Activated naive CD8-positive, alpha-beta T cell treated with anti-CD3 and anti-CD28 coated beads for 36 hours (primary cell): ENCODE measurements around the gene LCP1. TPM values are rescaled to one million over a fixed set of nuclear protein-coding genes. Genes with fewer than 3 reads are reported as not detected.

Source experiments
- DNase-seq: peaks from one replicate; pipeline ENCODE4 v3.0.0; 2021
- H3K27ac Mint-ChIP-seq: one replicate; pipeline ENCODE4 v1.8.0; 2022; ENCODE audit warnings: mild to moderate bottlenecking, moderate library complexity, mixed read lengths
- H3K27me3 Mint-ChIP-seq: one replicate; pipeline ENCODE4 v1.8.0; 2022; ENCODE audit warnings: mild to moderate bottlenecking, mixed read lengths
- H3K36me3 Mint-ChIP-seq: one replicate; pipeline ENCODE4 v1.8.0; 2021; ENCODE audit warnings: mild to moderate bottlenecking, mixed read lengths
- H3K4me1 Mint-ChIP-seq: one replicate; pipeline ENCODE4 v1.8.0; 2021; ENCODE audit warnings: mixed read lengths
- H3K4me3 Mint-ChIP-seq: one replicate; pipeline ENCODE4 v1.8.0; 2022; ENCODE audit warnings: mild to moderate bottlenecking, moderate library complexity, mixed read lengths
- H3K9me3 Mint-ChIP-seq: one replicate; pipeline ENCODE4 v1.8.0; 2022; ENCODE audit warnings: mixed read lengths
- total RNA-seq, 2 experiments: library from RNA; stranded (reverse); gene quantifications; one replicate each; pipeline ENCODE4 v1.2.3, GENCODE V29; 2021

The LCP1 gene
- total RNA-seq, 2 experiments from 2014 or later = 886 to 901 TPM

DNA sequence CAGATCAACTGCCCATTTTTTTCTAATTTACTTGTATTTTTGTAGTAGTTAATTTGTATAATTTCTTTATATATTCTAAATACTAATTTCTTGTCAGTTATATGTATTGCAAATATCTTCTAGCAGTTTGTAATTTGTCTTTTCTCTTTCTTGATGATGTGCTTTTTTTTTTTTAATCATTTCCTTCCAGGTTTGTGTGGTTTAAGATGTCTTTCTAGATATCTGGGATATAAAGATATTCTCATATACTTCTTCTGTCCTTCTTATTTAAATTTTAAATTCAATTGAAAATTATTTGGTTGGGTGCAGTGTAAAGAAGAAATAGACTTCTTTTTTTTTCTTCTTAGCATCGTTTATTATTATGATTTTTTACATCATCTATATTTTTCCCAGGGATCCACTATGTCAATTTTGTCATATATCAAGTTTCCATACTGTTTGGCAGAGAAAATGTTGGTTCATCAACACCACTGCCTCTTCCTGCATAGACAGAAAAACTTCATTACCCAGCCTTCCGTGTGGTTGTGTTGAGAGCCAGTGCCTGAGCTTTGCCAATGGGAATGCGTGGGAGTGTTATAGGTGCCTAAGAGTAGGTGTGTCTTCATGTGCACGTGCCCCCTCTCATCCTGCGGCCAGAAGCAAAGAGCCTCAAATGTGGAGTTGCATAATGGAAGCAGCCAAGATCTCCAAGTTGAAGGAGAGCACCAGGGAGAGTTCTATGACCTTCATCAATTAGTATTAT, 93.0 kb downstream of the LCP1 start:
- Mint-ChIP-seq H3K27ac (no peak overlapping the region), H3K4me3 (no peak overlapping the region), H3K4me1 (no peaks in the 10 kb centered on the region), H3K36me3 (no peaks in the 10 kb centered on the region), H3K27me3 (peaks cover 3% of the 10 kb centered on the region), H3K9me3 (no peaks in the 10 kb centered on the region)
- no peak for DNase-seq

DNA sequence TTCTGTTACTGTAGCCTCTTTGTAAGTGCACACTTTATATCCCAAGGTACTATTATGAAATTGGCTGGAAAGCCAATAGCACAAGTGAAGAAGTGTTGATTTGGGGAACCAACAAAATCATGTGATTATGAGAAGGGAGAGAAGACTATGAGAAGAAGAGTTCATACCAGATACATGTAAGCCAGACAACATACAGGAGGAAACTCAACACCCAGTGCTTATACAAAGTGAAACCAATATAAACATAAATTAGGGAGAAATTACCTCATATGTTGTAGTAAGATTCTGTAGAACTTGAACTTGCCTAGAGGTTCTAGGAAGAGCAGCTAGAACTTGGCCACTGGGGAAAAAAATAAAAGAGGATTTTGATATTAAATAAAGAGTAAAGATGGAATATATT, 94.5 kb downstream of the LCP1 start:
- Mint-ChIP-seq H3K27ac (no peak overlapping the region), H3K36me3 (no peaks in the 10 kb centered on the region)

DNA sequence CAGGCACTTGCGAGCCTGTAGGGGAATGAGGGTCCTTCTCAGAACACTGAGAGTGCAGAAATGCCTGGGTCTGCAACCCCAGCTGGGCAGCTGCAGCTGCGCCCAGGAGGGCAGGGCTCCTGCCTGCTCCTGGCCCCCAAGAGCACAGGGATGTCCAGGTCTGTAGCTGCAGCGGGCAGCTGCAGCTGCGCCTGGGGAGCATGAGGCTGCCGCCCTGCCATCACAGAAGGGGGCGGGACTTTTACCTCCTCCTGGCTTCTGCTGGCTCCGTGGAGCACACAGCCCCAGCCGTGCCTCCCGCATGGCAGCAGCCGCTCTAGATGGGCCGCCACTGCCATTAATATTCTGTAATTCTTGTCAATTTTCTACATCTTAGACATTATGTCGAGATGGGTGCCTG, 95.0 kb downstream of the LCP1 start:
- peaks cover 1% of the 10 kb centered on the region for H3K27me3 Mint-ChIP-seq
- H3K4me1 Mint-ChIP-seq = no peaks in the 10 kb centered on the region
- no peak overlapping the region for H3K4me3 Mint-ChIP-seq
- DNase-seq = no peak
- H3K36me3 Mint-ChIP-seq = no peaks in the 10 kb centered on the region
- H3K9me3 Mint-ChIP-seq = no peaks in the 10 kb centered on the region
- no peak overlapping the region for H3K27ac Mint-ChIP-seq

More for the DNA sequence above, 94.5 kb downstream of the LCP1 start:
- no peak for DNase-seq
- Mint-ChIP-seq H3K4me3 (no peak overlapping the region), H3K9me3 (no peaks in the 10 kb centered on the region), H3K4me1 (no peaks in the 10 kb centered on the region), H3K27me3 (peaks cover 3% of the 10 kb centered on the region)

GRCh38 chr13:46086421-46086922, 95.5 kb downstream of the LCP1 start:
- no peak for DNase-seq
- Mint-ChIP-seq H3K27me3 (no peaks in the 10 kb centered on the region), H3K4me3 (no peak overlapping the region), H3K4me1 (no peaks in the 10 kb centered on the region), H3K27ac (no peak overlapping the region), H3K9me3 (no peaks in the 10 kb centered on the region), H3K36me3 (no peaks in the 10 kb centered on the region)

DNA sequence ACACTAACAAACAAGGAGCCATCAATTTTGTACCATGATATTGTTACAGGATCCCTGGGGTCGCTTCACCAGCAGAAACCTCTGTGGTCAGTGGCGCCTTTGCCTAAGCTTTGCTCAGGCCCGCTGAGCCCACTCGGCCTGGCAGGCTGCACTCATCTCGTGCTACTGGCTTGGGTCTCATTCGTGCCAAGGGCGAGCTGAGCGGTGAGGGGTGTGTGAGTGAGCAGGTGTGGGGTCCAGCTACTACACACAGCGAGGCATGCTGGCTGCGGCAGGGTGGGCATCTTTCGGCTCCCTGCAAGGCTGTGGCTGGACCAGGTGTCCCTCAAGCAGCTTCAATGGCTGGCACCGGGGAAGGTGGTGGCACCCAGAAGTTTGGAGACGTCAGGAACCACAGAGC, 96.2 kb downstream of the LCP1 start:
- H3K4me3 Mint-ChIP-seq = no peak overlapping the region
- H3K9me3 Mint-ChIP-seq = no peaks in the 10 kb centered on the region
- H3K27ac Mint-ChIP-seq = no peak overlapping the region
- H3K4me1 Mint-ChIP-seq = no peaks in the 10 kb centered on the region
- no peaks in the 10 kb centered on the region for H3K27me3 Mint-ChIP-seq
- no peak for DNase-seq
- H3K36me3 Mint-ChIP-seq = no peaks in the 10 kb centered on the region

DNA sequence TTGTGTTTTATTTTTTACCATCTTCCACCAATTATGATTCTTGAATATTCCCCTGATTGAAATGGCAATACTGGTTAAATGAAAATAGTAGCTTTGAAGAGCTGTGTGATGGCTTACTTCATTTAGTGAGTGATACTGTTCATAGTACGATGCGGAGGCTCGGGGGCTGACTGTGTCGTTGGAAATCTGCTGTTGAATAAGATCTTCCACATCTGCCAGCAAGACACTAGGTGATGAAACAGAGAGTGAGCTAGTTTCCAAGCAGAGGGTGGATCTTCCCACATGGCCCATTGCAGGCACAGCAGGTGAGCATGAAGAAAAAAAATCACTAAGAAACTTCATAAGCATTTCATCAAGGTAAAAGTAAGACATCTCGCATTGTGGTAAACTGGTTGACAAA, 99.7 kb downstream of the LCP1 start:
- Mint-ChIP-seq H3K27me3 (no peaks in the 10 kb centered on the region), H3K36me3 (no peaks in the 10 kb centered on the region), H3K4me3 (no peak overlapping the region), H3K9me3 (no peaks in the 10 kb centered on the region), H3K27ac (no peak overlapping the region), H3K4me1 (peaks cover 9% of the 10 kb centered on the region)
- no peak for DNase-seq

GRCh38 chr13:46079770-46080169, 102.2 kb downstream of the LCP1 start:
- no peak overlapping the region for H3K4me3 Mint-ChIP-seq

DNA sequence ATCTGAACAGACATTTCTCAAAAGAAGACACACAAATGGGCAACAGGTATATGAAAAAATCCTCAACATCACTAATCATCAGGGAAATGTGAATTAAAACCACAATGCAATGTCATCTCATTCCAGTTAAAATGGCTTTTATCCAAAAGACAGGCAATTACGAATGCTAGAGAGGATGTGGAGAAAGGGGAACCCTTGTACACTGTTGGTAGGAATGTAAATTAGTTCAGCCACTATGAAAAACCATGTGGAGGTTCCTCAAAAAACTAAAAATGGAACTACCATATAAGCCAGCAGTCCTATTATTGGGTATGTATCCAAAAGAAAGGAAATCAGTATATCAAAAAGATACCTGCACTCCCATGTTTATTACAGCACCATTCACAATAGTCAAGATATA, 104.7 kb downstream of the LCP1 start:
- Mint-ChIP-seq H3K4me3 (no peak overlapping the region), H3K27ac (no peak overlapping the region), H3K4me1 (peaks cover 9% of the 10 kb centered on the region), H3K9me3 (no peaks in the 10 kb centered on the region), H3K36me3 (no peaks in the 10 kb centered on the region), H3K27me3 (no peaks in the 10 kb centered on the region)
- no peak for DNase-seq

More at GRCh38 chr13:46079770-46080169, 102.2 kb downstream of the LCP1 start:
- H3K4me1 Mint-ChIP-seq = peaks cover 9% of the 10 kb centered on the region
- no peaks in the 10 kb centered on the region for H3K36me3 Mint-ChIP-seq
- no peak overlapping the region for H3K27ac Mint-ChIP-seq
- no peak for DNase-seq
- H3K27me3 Mint-ChIP-seq = no peaks in the 10 kb centered on the region
- no peaks in the 10 kb centered on the region for H3K9me3 Mint-ChIP-seq

DNA sequence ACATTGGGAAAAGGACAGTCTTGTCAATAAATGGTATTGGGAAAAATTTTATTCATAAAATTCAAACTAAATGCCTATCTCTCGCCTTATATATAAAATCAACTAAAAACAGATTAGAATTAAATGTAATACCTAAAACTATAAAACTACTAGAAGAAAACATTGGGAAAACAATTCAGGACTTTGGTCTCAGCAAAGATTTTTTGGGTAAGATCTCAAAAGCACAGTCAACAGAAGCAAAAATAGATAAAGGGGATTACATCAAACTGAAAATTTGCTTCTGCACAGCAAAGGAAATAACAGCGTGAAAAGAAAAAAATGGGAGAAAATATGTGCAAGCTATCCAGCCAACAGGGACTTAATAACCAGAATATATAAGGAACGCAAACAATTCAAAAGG, 105.2 kb downstream of the LCP1 start:
- no peaks in the 10 kb centered on the region for H3K9me3 Mint-ChIP-seq
- no peaks in the 10 kb centered on the region for H3K36me3 Mint-ChIP-seq
- peaks cover 9% of the 10 kb centered on the region for H3K4me1 Mint-ChIP-seq
- H3K27ac Mint-ChIP-seq = no peak overlapping the region
- DNase-seq = no peak
- no peak overlapping the region for H3K4me3 Mint-ChIP-seq
- no peaks in the 10 kb centered on the region for H3K27me3 Mint-ChIP-seq

Other genes with a start within 250 kb of the LCP1 start
- 10 to 100 TPM; 41.6 to 45.7 TPM for gene ZC3H13, start 129.4 kb downstream of the LCP1 start, total RNA-seq
- not detected for gene CPB2, start 77.1 kb downstream of the LCP1 start, total RNA-seq
- under 1 TPM; 0.14 to 0.56 TPM for gene LRRC63, start 29.8 kb upstream of the LCP1 start, total RNA-seq
- gene RUBCNL, start 205.1 kb upstream of the LCP1 start, total RNA-seq = 1 to 10 TPM; 1.1 to 1.9 TPM